Subcutaneous adipose tissue (tissue), 4 donors: ENCODE results near the gene SLC29A3. TPM values are rescaled to one million over a fixed set of nuclear protein-coding genes. Genes with fewer than 3 reads are reported as not detected.

Experiments
- total RNA-seq, 4 donors: library from RNA; depleted of rRNA; stranded (reverse); fragments of >200 nt; gene quantifications; one replicate each; pipeline ENCODE4 v1.1.0, GENCODE V29; 2016
- TF ChIP-seq, protein P1 (sequence below): fragments of 450-650 bp; IDR thresholded peaks from one replicate; pipeline ENCODE4 v1.5.1; 2016; ENCODE audit warnings: low read depth, mild to moderate bottlenecking, control low read depth, antibody characterized with exemption, moderate library complexity

Gene SLC29A3
- total RNA-seq, result 10 to 100 TPM in 1 of 4 donors, 1 to 10 TPM in 3; 2.6 to 25.8 (median 4.2) TPM

DNA sequence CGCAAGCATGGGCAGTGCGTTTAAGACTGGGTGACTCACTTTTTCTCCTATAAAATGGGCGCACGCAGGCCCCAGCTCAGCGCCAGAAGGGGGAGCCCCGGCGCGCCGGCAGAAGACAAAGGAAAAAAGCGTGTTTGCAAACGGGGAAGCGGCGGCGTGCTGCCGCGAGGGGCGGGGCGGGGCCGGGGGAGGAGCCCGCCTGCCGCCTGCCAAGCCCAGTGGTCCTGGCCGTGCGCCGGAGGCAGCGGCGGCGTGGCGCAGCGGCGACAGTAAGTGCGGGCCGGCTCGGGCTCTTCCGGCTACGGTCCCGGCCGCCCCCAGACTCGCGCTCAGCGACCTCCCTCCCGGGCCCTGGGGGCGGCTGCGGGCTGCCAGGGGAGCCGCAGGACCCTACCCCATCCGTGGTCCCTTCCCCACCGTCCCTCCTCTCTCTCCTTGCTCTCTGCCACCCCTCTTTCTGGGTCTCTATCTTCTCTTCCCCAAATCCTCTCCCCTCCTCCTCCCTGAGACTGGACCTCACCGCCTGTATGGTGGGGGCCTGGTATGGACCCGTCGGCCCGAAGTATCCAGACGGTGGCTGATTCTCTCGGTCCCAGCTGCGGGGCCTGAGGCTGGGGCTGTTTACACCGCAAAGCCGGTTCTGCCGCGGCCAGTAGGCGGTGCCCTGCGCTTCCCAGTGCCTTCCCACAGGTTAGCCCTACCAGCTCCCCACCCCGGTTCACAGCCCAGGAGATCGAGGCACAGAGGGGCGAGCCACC is at the start of gene SLC29A3:
TSS of gene SLC29A3 (plus strand) at position 218 of the 758 bp plus-strand sequence. CDS start at position 269, 51 bp downstream.
- TF ChIP-seq, protein P1, sequence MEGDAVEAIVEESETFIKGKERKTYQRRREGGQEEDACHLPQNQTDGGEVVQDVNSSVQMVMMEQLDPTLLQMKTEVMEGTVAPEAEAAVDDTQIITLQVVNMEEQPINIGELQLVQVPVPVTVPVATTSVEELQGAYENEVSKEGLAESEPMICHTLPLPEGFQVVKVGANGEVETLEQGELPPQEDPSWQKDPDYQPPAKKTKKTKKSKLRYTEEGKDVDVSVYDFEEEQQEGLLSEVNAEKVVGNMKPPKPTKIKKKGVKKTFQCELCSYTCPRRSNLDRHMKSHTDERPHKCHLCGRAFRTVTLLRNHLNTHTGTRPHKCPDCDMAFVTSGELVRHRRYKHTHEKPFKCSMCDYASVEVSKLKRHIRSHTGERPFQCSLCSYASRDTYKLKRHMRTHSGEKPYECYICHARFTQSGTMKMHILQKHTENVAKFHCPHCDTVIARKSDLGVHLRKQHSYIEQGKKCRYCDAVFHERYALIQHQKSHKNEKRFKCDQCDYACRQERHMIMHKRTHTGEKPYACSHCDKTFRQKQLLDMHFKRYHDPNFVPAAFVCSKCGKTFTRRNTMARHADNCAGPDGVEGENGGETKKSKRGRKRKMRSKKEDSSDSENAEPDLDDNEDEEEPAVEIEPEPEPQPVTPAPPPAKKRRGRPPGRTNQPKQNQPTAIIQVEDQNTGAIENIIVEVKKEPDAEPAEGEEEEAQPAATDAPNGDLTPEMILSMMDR, result no peak

DNA sequence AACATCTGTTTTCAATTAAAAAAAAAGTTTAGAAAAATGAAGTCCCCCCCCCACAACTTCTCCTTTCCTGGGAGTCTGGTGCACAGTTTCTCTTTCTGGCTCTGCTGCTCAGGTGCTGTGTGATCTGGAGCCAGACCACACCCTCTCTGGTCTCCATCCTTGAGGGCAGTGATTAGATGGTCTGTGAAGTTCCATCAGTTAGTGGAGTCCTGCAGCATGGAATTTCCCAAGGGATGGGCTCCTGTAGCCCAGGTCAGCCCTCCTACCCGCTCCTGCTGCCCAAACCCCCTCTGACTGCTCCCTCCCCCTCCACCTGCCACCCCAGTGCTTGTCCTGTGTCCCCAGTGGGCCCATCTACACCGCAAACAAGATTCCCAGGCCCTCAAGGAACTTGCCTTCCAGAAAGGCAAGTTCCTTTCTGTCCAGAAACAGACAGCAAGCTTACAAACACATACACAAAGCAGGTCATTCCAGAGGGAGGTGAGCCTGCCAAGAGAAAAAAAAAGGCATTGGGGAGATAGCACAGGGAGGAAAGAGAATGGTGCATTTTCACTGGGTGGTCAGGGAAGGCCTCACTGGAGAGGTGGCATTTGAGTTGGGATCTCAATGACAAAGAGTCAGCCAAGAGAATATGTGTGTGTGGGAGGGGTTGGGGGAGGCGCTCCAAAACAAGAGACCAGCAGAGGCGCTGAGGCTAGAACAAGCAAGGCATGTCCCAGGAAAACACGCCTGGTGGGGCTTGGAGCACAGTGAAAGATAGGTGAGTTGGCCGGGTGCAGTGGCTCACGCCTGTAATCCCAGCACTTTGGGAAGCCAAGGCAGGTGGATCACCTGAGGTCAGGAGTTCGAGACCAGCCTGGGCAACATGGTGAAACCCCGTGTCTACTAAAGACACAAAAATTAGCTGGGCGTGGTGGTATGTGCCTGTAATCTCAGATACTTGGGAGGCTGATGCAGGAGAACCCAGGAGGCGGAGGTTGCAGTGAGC is 49.5 kb upstream of the SLC29A3 start:
- TF ChIP-seq, protein P1, result no peak

DNA sequence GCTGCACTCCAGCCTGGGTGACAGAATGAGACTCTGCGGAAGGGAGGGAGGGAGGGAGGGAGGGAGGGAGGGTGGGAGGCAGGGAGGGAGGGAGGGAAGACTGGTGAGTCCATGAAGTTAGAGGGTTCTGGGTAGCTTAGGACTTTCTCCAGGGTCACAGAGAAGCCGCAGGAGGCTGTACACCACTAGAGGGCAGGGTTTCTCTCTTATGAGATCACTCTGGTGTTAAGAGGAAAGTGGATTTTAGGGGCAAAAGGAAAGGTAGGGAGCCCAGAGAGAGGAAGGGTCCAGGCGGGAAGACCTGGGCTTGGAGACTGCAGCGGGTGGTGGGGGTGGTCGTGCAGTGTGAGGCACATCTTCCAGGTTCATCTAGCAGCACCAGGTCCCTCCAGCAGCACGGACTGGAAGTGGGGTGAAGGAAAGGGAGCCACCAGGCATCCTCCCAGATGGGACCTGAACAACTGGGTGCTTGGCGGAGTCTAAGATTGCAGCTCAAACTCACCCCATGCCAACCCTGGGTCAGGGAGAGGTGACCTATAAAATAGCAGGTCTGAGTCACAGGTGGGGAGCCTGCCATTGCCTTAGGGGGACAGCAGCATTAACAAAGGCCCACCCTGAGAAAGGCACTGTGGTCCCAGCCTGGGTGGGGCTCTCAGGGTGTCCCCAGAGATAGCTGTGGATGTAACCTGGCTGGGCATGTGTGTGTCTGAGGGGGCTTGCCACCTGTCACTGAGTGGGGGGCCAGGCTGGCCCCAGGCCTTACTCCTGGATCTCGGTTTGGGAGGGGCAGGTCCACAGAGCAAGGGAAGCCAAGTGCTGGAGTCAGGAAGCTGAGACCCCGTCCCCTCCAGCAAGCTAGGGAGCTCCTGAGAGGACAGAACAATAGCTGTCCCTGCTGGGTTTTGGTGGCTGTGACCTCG is 48.5 kb upstream of the SLC29A3 start:
- TF ChIP-seq, protein P1, result no peak

DNA sequence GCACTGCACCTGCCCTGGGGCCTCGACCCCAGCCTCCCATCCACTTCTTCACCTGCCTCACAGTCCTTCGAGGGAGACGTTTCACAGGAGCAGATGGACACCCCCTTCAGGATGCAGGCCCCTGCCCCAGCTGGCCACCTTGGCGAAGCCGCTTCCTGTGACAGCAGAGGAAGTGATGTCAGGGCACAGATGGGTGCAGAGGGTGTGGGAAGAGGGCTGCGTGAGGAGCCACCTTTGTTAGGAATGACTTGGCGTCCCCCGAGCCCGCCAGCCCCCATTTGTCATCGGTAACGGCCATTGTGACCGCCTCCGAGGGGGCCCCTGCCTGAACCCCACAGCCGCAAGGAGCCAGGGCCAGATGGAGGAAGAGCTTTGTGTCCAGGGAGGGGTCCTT is 47.4 kb upstream of the SLC29A3 start:
- TF ChIP-seq, protein P1, result no peak

DNA sequence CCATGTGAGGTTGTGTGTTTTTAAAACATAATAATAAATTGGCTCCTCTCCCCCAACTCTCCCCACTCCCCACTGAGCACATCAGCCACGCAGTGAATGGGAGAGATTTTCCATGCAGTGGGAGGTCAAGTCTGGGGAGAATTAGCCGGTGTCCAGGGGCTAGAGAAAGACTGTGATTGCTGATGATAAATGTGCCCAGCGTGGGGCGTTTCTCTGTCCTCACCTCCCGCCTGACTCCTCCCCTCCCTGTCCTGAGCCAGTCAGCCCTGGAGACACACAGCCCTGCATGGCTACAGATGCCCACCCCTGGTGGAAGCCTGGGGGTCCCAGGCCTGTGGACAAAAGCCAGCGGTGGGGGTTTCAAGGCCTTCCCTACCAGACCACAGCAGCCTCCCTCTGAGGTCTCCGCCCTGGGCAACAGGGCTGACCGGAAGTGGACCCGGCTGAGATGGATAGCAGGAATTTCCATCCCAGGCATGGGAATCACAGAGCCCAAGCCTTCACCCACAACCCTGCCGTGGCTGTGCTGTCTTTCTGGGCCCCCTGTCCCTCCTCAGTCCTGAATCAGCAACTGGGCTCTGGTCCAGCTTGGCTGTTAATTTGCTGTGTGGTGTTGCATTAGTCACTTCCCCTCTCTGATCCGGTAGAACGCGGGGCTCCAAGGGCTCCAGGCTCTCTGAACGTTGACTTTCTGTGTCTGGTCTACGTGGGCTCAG is 46.8 kb upstream of the SLC29A3 start:
- TF ChIP-seq, protein P1, result no peak

DNA sequence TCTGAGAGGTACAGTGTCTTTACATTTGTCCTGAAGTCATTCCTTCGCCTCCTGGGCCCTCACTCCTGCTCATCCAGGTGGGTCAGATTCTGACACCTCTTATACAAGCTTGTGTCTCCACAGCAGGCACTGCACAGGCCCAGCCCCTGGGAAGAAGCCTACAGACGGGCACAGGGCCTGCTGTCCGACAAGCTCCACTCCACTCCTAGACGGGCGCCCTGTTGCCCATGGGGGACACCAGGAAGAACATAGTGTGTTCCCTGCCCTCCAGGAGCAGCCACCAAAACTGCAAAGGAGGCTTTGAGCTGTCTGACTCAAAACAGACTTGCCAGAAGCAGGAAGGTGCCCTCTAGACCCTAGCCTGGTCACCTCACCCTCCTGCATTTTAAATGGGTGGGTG is 45.6 kb upstream of the SLC29A3 start:
- TF ChIP-seq, protein P1, result no peak
